HepG2 (cell line): ENCODE measurements around the gene PPDPF. TPM values are rescaled to one million over a fixed set of nuclear protein-coding genes. Genes with fewer than 3 reads are reported as not detected.

Experiments
- ATAC-seq: fragments of 200-7000 bp; cut with Tn5 transposase; 3 replicates; pipeline ENCODE4 v1.9.1; 2020; ENCODE audit warnings: mild to moderate bottlenecking, moderate library complexity
- BruUV-seq: library from RNA; stranded (reverse); fragments of 400-500 nt; replicated peaks from 2 replicates; lab custom pipeline; 2021; lab: Mats Ljungman, UMichigan
- CTCF ChIA-PET: fragments of 300-600 bp; formaldehyde crosslinking; extraction: SDS; loops from one replicate; lab custom pipeline; 2021; ENCODE audit warnings: low total read pairs, inconsistent platforms, low intra/inter-chr PET ratio; lab: Yijun Ruan, JAX
- POLR2A ChIA-PET: fragments of 350-600 bp; sonication (Branson Sonifier 250); formaldehyde crosslinking; loops from one replicate; lab custom pipeline; 2020; ENCODE audit warnings: antibody characterized with exemption, inconsistent platforms; lab: Yijun Ruan, JAX
- DNase-seq: peaks from one replicate; pipeline ENCODE4 v3.0.0-alpha.2; 2015; ENCODE audit warnings: low spot score
- FAIRE-seq: peaks from 3 replicates; lab custom pipeline; 2011; peaks lifted over from hg19 to GRCh38; lab: Jason Lieb, UNC
- H2AFZ ChIP-seq: one replicate; pipeline ENCODE4 v1.6.1; 2011; ENCODE audit warnings: low read length, inconsistent platforms
- H3K27ac ChIP-seq: fragments of 300-600 bp; 3 replicates; pipeline ENCODE4 v1.8.0; 2011; ENCODE audit warnings: mixed run types, mild to moderate bottlenecking, mixed read lengths, low read length, inconsistent platforms; ENCODE audit not compliant: insufficient read depth; ENCODE audit errors: extremely low read length
- H3K27me3 ChIP-seq, 2 experiments: fragments of 200-600 bp in 1 of 2; 2 replicates in 1 of 2; 3 replicates in 1 of 2; pipeline versions ENCODE4 v1.6.0 to v1.8.0; 2011; ENCODE audit warnings: low read length in 2 of 2, mild to moderate bottlenecking in 2 of 2, moderate library complexity in 2 of 2, inconsistent platforms in 1 of 2; ENCODE audit not compliant: insufficient read depth in 2 of 2, control insufficient read depth in 1 of 2
- H3K36me3 ChIP-seq, 2 experiments: fragments of 200-600 bp in 1 of 2; replicated peaks in 1 of 2; 2 replicates in 1 of 2; 3 replicates in 1 of 2; pipeline versions ENCODE4 v1.5.1 to v1.8.0; 2011; ENCODE audit warnings: low read length in 2 of 2, inconsistent platforms in 1 of 2; ENCODE audit not compliant: insufficient read depth in 2 of 2, control insufficient read depth in 1 of 2
- H3K4me1 ChIP-seq: 2 replicates; pipeline ENCODE4 v1.5.1; 2012; ENCODE audit warnings: low read length, inconsistent platforms; ENCODE audit not compliant: insufficient read depth
- H3K4me2 ChIP-seq: 2 replicates; pipeline ENCODE4 v1.6.0; 2011; ENCODE audit warnings: low read depth, low read length, inconsistent platforms
- H3K4me3 ChIP-seq, 3 experiments: fragments of 200-600 bp in 1 of 3; sonication (generic), shearing (Covaris generic) in 1 of 3; replicated peaks in 1 of 3; 2 replicates each; pipeline ENCODE4 v1.5.1; 2011 to 2016; ENCODE audit warnings: low read length in 3 of 3, inconsistent platforms in 2 of 3, low read depth in 2 of 3, mild to moderate bottlenecking in 2 of 3, control low read depth in 1 of 3, mixed read lengths in 1 of 3; ENCODE audit not compliant: insufficient read depth in 1 of 3
- H3K79me2 ChIP-seq: one replicate; pipeline ENCODE4 v1.6.1; 2011; ENCODE audit warnings: low read length, inconsistent platforms; ENCODE audit not compliant: insufficient read depth
- H3K9ac ChIP-seq: 2 replicates; pipeline ENCODE4 v1.6.0; 2011; ENCODE audit warnings: mild to moderate bottlenecking, low read depth, low read length, inconsistent platforms; ENCODE audit not compliant: insufficient read depth
- H3K9me3 ChIP-seq: 2 replicates; pipeline ENCODE4 v1.5.1; 2012; ENCODE audit warnings: mild to moderate bottlenecking, low read length
- H4K20me1 ChIP-seq: 2 replicates; pipeline ENCODE4 v1.6.0; 2011; ENCODE audit warnings: inconsistent platforms, mild to moderate bottlenecking, low read length, moderate library complexity; ENCODE audit not compliant: insufficient read depth
- BRD4 ChIP-seq: sonication (generic); formaldehyde crosslinking; IDR thresholded peaks from 2 replicates; pipeline ENCODE4 v1.4.0; 2020; ENCODE audit warnings: missing genetic modification reagents
- FUBP1 ChIP-seq: sonication (generic); formaldehyde crosslinking; IDR thresholded peaks from 2 replicates; pipeline ENCODE4 v1.5.1; 2020; ENCODE audit warnings: missing genetic modification reagents, mild to moderate bottlenecking, borderline replicate concordance
- GPN1 ChIP-seq: sonication (generic); formaldehyde crosslinking; IDR thresholded peaks from 2 replicates; pipeline ENCODE4 v1.5.1; 2020; ENCODE audit warnings: missing genetic modification reagents, borderline replicate concordance
- MEIS2 ChIP-seq: sonication (generic); formaldehyde crosslinking; IDR thresholded peaks from 2 replicates; pipeline ENCODE4 v1.9.0; 2021; ENCODE audit warnings: mild to moderate bottlenecking, missing genetic modification reagents
- RNF2 ChIP-seq: fragments of 450-650 bp; conservative IDR thresholded peaks from 2 replicates; pipeline ENCODE4 v1.6.1; 2016; ENCODE audit warnings: low read depth
- SNAPC5 ChIP-seq: sonication (generic); formaldehyde crosslinking; IDR thresholded peaks from 2 replicates; pipeline ENCODE4 v1.8.1; 2023; ENCODE audit warnings: mild to moderate bottlenecking, missing genetic modification reagents, borderline replicate concordance
- SP5 ChIP-seq: IDR thresholded peaks from 2 replicates; pipeline ENCODE4 v1.6.1; 2016; ENCODE audit warnings: low read depth, borderline replicate concordance
- THAP7 ChIP-seq: sonication (generic); formaldehyde crosslinking; IDR thresholded peaks from 2 replicates; pipeline ENCODE4 v1.8.1; 2023; ENCODE audit warnings: mild to moderate bottlenecking, missing genetic modification reagents
- THAP9 ChIP-seq: sonication (generic); formaldehyde crosslinking; IDR thresholded peaks from 2 replicates; pipeline ENCODE4; 2020; ENCODE audit warnings: missing genetic modification reagents, mild to moderate bottlenecking, borderline replicate concordance
- ZNF557 ChIP-seq: sonication (generic); formaldehyde crosslinking; IDR thresholded peaks from 2 replicates; pipeline ENCODE4 v1.4.0; 2020; ENCODE audit warnings: missing genetic modification reagents
- ZNF646 ChIP-seq: sonication (generic); formaldehyde crosslinking; IDR thresholded peaks from 2 replicates; pipeline ENCODE4 v1.9.0; 2021; ENCODE audit warnings: mild to moderate bottlenecking, missing genetic modification reagents
- ZNF777 ChIP-seq: sonication (generic); formaldehyde crosslinking; IDR thresholded peaks from 2 replicates; pipeline ENCODE4 v1.4.0; 2020; ENCODE audit warnings: missing genetic modification reagents
- ZNF883 ChIP-seq: sonication (generic); formaldehyde crosslinking; IDR thresholded peaks from 2 replicates; pipeline ENCODE4 v1.5.1; 2020; ENCODE audit warnings: mild to moderate bottlenecking, missing genetic modification reagents; ENCODE audit errors: not compliant biosample characterization
- WGBS: methylation state at CpG from one replicate; pipeline ENCODE4 v1.1.6; 2017; ENCODE audit warnings: low lambda C conversion rate; 5-methylcytosine and 5-hydroxymethylcytosine counted together
- in situ Hi-C: cut with HindIII; loops from 2 replicates; pipeline ENCODE4 v1.10.0; 2017; ENCODE audit warnings: low pct_unique_long_range_greater_than_20kb; ENCODE audit not compliant: extremely low pct_ligation_motif_present
- intact Hi-C: fragments of 100-400 bp; cut with micrococcal nuclease; formaldehyde crosslinking; loops from one replicate; pipeline ENCODE4 v1.10.0; 2022; ENCODE audit not compliant: unreplicated experiment
- polyA plus RNA-seq, 8 experiments: library from polyadenylated mRNA; depleted of rRNA in 3 of 8; stranded (reverse) in 7 of 8; unstranded in 1 of 8; fragments of >200 nt; fragmentation: Illumina TruSeq in 4 of 8; extraction: Trizol in 4 of 8; gene quantifications; 2 replicates each; pipeline versions ENCODE4 v1.2.1 to v1.2.3, GENCODE V29; 2011 to 2016; ENCODE audit warnings: low read depth in 4 of 8, missing spikeins in 1 of 8, mixed read lengths in 1 of 8; ENCODE audit not compliant: insufficient read depth in 1 of 8
- total RNA-seq, 5 experiments: library from RNA; depleted of rRNA; stranded (reverse); fragments of >200 nt; fragmentation: Illumina TruSeq; extraction: Trizol; gene quantifications; 2 replicates each; pipeline ENCODE4 v1.2.3, GENCODE V29; 2016; ENCODE audit warnings: low read depth in 1 of 5

Gene PPDPF
- total and polyA plus RNA-seq, 2 of the 13 experiments (the other 11 are each of a cell fraction or from before 2014, with no cell fraction given), result 1.8 to 7.0 TPM

GRCh38 chr20:63533388-63533787 lies 12.8 kb downstream of the PPDPF start:
- Histone ChIP-seq H2AFZ (no peak overlapping the region), H3K27me3 (peaks cover 39 to 63% of the 10 kb centered on the region in 2 experiments), H3K27ac (no peak overlapping the region), H3K79me2 (no peaks in the 10 kb centered on the region), H3K4me3 (no peak overlapping the region; a peak in 1 of 6 replicates), H3K9me3 (no peaks in the 10 kb centered on the region), H4K20me1 (peaks cover 4% of the 10 kb centered on the region; the same call in 1 of the 2 replicates), H3K9ac (no peak overlapping the region), H3K36me3 (no peaks in the 10 kb centered on the region), H3K4me1 (peaks cover 37% of the 10 kb centered on the region), H3K4me2 (no peak overlapping the region)
- POLR2A ChIA-PET, result no interaction called here
- WGBS, result 35% methylated on average over 10 of the region's 14 CpGs
- in situ Hi-C loops, result no loop called here
- intact Hi-C loops, result loop anchor here (10.0 kb wide), 1 partner anchor 121 kb away; the partner anchor contains the start of genes RTEL1 and STMN3
- FAIRE-seq (no peak), ATAC-seq (no peak), DNase-seq (no peak)
- CTCF ChIA-PET, result no interaction called here
- no TSS peak for BruUV-seq
- TF ChIP-seq THAP9 (CRISPR knock-in tag), result no peak
- no peak for TF ChIP-seq ZNF883 (CRISPR knock-in tag)
- TF ChIP-seq ZNF777 (CRISPR knock-in tag), result no peak
- no peak for TF ChIP-seq THAP7
- no peak for TF ChIP-seq MEIS2 (CRISPR knock-in tag)
- TF ChIP-seq SNAPC5, result no peak
- TF ChIP-seq RNF2, result no peak
- no peak for TF ChIP-seq SP5
- no peak for TF ChIP-seq GPN1 (CRISPR knock-in tag)
- no peak for TF ChIP-seq ZNF646 (CRISPR knock-in tag)
- TF ChIP-seq BRD4, result no peak
- TF ChIP-seq ZNF557 (CRISPR knock-in tag), result no peak
- TF ChIP-seq FUBP1 (CRISPR knock-in tag), result no peak
